GM12874 (cell line): ENCODE results near the gene LAMB2.

Experiments
- TF ChIP-seq, protein P1 (sequence below): IDR thresholded peaks from 2 replicates; pipeline ENCODE4 v1.5.1; 2011; ENCODE audit warnings: low read depth, mild to moderate bottlenecking, control low read depth, low read length, moderate library complexity; ENCODE audit not compliant: insufficient read depth

The LAMB2 gene

DNA sequence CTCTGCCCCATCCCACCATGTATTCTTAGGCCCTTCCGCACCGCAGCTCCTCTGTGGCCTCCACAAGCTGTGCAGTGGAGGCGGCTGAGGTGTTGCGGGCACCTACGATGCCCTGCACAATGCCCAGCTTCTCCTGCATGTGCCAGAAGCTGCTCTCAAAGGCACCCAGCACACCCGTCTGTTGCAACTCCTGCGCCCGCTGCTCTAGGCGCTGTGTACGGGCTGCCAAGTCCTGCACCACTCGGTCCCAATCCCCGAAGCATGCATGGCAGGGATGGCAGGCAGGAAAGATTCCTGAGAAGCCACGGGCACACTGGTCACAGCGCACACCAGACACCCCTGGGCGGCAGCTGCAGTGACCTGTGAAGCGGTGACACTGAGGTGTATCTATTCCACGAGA, 9.2 kb downstream of the LAMB2 start:
- TF ChIP-seq, protein P1, sequence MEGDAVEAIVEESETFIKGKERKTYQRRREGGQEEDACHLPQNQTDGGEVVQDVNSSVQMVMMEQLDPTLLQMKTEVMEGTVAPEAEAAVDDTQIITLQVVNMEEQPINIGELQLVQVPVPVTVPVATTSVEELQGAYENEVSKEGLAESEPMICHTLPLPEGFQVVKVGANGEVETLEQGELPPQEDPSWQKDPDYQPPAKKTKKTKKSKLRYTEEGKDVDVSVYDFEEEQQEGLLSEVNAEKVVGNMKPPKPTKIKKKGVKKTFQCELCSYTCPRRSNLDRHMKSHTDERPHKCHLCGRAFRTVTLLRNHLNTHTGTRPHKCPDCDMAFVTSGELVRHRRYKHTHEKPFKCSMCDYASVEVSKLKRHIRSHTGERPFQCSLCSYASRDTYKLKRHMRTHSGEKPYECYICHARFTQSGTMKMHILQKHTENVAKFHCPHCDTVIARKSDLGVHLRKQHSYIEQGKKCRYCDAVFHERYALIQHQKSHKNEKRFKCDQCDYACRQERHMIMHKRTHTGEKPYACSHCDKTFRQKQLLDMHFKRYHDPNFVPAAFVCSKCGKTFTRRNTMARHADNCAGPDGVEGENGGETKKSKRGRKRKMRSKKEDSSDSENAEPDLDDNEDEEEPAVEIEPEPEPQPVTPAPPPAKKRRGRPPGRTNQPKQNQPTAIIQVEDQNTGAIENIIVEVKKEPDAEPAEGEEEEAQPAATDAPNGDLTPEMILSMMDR: no peak

DNA sequence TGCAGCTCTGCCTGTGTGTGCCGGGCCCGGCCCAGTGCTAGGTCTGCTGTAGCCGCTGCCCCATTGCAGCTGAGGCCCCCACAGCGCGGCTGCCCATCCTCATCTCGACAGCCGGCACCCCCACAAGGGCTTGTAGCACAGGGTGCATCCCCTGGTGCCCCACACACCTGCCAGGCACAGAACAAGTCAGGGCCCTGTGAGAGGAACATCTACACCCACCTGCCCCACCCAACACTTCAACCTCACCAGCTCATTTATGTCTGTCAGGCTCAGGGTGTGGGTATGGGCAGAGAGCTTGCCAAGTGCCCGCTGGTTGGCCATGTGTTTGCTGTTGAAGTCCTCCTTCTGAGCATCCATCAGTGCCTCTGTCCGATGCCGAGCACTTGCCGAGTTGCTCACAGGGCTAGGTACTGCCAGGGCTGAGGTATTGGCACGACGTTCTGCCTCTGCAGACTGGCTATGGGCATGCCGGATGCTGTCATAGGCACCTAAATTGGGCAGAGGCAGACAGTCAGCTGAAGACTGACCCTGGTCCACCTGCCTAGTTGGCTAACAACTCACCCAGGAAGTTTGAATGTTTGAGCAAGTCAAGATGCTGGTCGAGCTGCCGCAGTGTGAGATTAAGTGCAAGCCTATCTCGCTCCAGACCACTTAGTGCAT, 9.8 kb downstream of the LAMB2 start:
- TF ChIP-seq, protein P1: no peak

DNA sequence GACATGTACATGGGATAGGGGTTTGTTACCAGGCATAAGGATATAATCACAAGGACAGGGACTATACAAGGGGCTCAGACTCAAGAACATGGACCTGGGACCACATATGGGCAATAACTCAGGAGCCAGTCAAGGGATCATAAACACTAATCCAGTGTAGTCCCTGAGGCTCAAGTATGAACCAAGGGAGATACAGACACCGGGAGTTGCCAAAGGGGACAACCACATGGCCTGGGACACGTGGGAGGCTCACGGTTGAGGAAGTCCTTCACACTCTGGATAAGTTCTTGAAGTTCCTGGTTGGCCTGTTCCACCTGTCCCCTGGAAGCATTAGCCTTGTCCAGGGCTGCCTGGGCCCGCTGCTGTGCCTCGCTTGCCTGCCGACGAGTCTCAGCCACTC, 10.4 kb downstream of the LAMB2 start:
- TF ChIP-seq, protein P1: no peak

DNA sequence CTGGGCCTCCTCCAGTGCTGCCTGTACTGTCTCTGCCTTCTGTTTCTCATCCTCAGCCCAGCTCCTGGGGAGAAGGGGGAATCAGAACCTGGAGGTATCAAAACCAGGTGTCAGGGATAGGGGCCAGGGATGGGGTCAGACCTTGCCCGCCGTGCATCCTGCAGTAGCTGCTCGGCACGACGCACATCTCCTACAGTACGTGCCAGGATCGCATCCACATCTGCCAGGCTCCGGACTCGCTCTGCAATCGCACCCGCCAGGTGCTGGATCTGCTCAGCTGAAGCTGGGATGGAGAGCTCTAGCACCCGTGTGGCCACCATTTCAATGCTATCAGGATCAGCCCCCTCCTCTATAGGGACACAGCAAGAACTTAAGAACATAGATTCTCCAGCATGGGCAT, 10.8 kb downstream of the LAMB2 start:
- TF ChIP-seq, protein P1: no peak

DNA sequence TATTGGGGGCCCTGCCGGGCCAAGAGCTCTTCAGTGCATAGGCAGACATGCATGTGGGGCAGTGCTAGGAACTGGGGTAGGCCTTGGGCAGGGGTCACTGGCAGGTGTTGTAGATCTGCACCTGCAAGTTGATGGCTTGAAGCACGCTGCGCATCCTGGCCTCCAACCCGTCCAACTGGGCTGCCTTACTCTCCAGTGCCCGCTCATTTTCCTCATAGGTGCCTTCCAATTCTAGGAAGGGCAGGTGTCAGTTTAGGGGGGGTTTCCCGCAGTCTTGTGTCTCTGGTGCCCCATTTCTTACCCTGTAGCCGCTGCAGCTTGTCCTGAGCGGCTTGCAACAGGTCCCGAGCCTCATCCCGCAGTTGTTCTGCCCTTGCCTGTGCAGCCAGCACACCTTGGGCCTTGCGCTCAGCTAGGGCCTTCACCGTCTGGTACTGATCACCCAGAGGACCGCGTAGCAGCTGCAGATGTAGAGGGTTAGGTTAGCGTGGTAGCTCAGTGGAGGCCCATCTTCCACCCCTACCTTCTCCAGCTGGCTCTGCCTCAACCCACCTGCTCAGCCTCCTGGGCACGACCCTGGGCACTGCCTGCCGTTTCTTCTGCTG, 11.6 kb downstream of the LAMB2 start:
- TF ChIP-seq, protein P1: no peak

DNA sequence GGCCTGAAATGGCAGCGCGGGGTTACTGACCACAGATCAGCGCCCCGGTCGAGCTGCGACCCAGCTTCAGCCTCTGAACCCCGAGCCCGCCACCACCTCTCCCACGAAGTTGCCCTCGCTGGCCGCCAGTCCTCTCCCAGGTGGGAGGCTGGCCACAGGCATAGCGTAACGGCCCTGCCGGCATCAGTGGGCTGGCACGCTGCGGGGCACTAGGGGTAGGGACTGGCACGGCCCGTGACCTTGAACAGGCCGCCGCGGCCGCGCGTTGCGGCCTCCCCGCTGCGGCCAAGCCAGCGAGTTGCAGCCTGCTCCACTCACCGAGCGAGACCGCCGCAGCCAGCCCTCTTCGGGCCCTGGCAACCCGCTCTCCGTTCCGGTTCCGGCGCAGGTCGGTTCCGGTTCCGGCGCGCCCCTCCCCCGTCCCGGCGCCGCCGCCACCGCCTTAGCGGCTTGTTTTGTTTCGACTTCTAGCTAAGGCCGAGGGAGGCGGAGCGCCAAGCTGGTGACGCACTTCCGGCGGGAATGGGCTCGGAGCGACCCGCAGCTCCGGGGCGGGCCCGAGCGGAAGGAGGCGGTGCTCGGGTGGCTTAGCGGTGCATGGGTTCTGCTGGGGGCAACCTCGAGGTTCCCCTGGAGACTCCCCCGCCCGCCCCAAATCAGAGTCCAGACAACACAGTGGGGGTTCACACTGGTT, 12.3 kb downstream of the LAMB2 start, which contains the start of gene USP19:
Gene USP19, minus strand, starts transcription at position 386 of the 694 bp plus-strand sequence. CDS start 1,678 bp downstream, outside the sequence.
- TF ChIP-seq, protein P1: 0 out of 2 replicates have a peak, but pooled peaks have one; percentile 2

DNA sequence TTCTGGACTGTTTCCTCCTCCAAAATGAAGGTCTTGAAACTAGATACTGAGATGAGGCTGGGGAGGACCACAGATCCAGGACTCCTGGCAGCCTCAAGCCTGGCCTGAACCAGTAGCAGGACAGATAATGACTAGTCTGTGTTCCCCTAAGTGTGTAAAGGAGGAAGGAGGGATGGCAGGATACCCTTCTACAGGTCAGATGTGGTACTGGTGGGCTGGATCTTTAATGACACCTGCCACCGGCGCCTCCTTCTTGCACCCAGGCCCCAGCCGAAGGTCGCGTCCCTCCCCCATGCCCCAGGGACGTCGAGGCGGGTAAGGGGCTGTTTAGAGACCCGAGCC, 12.8 kb downstream of the LAMB2 start:
- TF ChIP-seq, protein P1: no peak
